Endometrium (tissue), 2 donors: Measurements from ENCODE around the gene LRRC2.
"Not testable (repeated sequence)": the region's sequence is repeated elsewhere in the genome, so short reads cannot be mapped to it uniquely, and the experiment has no call there.

Source experiments
- FAIRE-seq: peaks from 2 replicates; lab custom pipeline; 2012; peaks lifted over from hg19 to GRCh38; lab: Jason Lieb, UNC
- donor health status: control.
- donor health status: control.

The LRRC2 gene

DNA sequence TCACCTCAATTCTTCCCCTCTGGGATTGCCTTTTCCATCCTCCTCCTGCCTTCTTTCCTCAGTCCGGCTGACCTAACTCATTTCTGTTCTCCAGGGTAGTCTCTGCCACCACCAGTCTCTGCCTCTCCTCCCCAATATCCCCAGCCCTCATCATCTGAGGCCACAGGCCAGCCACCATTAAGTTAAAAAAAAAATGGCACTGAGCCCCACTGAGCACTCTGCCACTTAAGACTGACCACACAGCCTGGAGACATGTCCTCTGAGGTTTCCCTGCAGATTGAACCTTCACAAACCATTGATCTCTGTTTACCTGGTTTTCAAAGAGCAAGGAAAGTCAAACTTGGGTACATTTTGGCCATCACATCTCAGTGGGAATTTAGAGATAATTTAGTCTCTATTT is 13.6 kb downstream of the LRRC2 start:
- FAIRE-seq, result no peak

GRCh38 chr3:46551615-46552014 is 14.5 kb downstream of the LRRC2 start:
- FAIRE-seq, result no peak

DNA sequence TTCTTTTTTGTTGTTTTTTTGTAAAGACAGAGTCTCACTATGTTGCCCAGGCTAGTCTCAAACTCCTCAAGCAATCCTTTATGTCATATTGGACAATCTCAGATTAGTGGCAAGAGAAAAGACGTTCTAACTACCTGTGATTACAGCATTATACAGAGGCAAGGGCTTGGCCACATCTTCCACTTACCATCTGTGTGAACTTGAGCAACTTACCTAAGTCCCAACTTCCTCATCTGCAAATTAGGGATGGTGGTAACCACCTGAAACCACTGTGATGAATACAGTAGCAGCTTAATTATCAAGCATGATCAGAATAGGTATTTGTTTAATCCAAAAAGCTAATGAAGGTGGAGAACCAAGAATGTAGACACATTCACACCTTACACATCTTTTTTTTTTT is 16.1 kb downstream of the LRRC2 start:
- no peak for FAIRE-seq

DNA sequence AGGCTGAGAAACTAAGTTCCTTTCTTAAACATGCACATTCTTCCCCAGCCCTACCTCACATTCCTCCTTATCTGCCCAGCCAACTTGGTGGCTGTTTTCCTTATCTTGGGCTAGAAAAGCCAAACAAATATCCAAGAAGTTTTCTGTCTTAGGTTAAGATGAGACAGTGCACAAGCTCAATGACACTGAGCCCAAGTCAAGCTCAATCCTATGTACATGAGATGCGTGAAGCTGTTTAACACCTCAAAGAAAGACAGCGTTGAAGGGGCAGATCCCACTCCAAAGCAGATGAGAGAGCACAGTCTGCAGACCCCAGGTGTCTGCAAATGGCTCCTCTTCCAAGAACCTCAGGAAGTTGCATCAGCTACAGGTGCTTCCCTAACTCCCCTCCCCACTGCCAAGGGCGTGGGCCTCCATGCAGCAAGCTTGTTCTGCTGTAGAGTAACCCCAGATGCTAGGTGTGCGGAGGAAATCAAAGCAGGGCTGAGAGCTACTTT is 16.6 kb downstream of the LRRC2 start:
- FAIRE-seq, result no peak

DNA sequence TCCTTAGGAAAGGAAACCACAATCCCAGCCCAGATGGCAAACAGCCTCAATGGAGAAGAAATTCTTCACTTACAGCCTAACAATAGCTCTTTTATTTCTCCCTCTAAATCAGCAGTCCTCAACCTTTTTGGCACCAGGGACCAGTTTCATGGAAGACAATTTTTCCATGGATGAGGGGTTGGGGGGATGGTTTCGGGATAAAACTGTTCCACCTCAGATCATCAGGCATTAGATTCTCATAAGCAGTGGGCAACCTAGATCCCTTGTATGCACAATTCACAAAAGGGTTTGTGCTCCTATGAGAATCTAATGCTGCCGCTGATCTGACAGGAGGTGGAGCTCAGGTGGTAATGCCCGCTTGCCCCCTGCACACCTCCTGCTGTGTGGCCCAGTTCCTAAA is 17.5 kb downstream of the LRRC2 start:
- FAIRE-seq, result not testable (repeated sequence)

DNA sequence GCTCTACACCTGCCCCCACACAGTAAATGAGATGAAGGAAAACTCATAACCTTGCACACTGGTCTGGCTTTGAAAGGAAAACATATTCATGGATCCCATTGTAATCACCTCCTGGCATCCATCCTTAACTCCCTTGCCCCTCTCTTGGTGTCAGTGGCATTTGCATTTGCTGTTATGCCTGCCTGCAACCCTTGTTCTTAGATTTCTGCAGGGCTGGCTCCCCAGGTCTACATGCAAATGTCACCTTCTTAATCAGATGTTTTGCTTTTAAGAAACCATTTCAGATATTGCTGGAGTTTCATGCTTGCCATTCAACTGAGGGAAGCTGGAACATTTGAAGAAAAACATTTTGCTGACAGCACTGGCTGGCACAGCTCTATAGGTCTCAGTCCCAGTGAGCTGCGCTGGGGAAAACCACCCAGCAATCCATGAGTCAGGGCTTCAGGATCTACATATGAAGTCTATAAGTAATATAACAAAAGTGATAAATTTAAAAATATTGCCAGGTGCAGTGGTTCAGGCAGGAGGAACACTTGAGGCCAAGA is 19.1 kb downstream of the LRRC2 start:
- no peak for FAIRE-seq

GRCh38 chr3:46545818-46546630 is 20.1 kb downstream of the LRRC2 start:
- FAIRE-seq, result no peak

GRCh38 chr3:46544771-46545503 is 21.2 kb downstream of the LRRC2 start:
- FAIRE-seq, result no peak

DNA sequence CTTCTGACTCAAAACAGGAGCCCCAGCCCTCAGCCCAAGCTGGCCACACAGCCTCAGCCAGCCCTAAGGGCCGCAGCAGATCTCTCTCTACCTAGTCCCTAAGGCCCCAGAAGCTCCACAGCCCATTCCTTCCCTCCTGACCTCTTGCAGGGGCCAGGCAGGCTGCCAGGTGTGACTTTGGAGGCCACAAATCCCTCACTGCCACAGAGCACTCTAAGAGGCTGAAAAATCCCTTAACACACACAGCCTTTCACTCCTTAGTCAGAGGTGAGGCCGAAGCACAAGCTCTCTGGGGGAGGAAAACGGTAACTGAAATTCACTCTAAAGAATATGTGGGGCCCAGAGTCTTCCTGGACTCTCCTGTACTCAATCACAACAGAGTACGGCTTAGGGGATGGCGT is 23.3 kb downstream of the LRRC2 start:
- FAIRE-seq, result no peak

DNA sequence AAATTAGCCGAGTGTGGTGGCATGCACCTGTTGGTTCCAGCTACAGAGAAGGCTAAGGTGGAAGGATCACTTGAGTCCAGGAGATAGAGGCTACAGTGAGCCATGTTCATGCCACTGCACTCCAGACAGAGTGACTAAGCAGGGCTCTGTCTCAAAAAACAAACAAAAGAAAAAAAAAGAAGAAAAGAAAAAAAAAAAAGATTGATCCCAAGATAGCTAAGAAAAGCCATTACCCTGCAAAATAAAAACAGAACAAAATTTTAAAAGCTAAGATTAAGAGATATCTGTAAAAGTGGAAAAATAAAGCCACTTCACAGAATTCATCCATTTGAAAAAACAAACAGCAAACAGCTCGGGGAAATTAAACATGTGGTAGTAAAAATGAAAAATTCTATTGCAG is 23.8 kb downstream of the LRRC2 start:
- no peak for FAIRE-seq

GRCh38 chr3:46541835-46542234 is 24.3 kb downstream of the LRRC2 start:
- no peak for FAIRE-seq

DNA sequence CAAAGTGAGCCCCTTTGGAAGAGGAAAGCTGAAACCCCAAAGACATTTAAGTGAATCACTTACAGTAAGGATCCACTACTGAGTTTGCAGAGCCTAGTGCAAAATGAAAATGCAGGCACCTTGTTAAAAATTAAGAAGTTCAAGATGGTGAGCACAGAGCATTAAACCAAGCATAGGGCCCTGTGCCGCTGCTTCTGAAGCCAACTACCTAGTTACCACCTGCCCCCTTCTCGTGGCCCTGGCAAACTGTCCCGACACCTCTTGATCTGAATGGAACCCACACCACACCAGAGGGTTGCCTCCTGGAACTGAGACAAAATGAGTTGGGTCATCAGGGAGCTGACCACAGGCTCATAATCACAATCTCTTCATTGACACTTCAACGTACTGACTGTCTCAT is 25.6 kb downstream of the LRRC2 start:
- no peak for FAIRE-seq

GRCh38 chr3:46539443-46540005 is 26.6 kb downstream of the LRRC2 start:
- no peak for FAIRE-seq

DNA sequence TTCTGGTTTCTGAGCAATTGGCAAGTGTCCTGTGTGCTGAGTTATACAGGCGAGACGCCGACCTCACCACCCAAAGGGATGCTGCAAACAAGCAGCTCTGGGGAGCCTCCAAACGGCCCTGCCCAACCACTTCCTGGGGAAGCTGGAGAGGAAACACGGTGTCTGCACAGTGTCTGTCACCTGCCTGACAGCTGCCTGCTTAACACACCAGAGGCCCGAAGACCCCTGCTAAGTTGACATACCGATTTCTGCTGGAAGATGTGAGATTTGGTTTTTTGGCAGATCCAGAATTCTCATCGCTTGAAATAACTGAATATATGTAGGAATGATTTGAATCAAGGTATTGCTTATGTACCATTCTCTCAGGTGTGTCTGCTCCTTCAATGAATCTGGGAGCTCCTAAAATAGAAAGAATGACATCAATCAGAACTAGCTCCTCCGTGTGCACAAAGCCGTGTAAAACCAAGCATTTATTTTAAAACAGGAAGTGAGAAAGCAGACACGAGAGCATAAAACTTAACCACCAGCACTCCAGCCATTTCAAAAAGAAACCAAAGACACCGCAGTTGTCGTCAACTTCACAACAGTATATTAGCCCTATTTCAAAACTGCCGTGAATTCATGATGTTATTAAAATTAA is 27.2 kb downstream of the LRRC2 start:
- no peak for FAIRE-seq

- FAIRE-seq, result not testable (repeated sequence)
Observed at GRCh38 chr3:46538425-46538802, 27.7 kb downstream of the LRRC2 start.

DNA sequence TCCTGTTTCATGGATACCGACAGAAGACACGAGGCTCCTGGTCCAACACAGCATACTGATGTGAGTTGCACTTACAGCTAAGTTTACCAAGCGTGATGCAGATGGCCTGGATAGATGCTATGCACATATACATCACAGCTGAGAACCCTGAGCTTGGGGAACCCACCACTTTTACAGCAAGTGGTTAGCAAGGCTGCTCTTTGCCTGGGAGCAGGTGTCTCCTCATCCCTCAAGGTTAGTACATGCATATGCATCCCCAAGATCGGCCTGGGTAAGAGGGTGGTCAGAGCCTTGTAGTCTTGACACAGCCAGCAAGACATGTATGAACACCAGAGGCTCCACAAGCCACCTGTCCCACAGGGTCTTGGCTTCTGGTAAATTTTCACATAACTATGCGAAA is 28.3 kb downstream of the LRRC2 start:
- no peak for FAIRE-seq

DNA sequence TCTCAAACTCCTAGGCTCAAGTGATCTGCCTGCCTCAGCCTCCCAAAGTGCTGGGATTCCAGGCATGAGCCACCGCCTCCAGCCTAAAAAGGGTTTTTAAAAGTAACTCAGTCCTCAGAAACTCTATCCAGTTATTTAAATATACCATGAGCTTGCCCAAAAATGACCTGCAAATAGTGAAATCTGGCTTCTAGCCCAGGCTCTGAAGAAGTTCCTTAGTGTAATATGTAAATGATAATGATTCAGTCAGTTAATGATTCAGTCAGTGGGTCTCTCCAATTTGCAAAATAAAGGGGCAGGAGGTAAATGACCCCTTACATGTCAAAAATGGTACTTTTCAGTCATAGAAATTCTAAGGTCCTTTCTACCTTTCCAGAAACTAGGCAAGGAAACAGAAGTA is 28.8 kb downstream of the LRRC2 start:
- FAIRE-seq, result no peak

DNA sequence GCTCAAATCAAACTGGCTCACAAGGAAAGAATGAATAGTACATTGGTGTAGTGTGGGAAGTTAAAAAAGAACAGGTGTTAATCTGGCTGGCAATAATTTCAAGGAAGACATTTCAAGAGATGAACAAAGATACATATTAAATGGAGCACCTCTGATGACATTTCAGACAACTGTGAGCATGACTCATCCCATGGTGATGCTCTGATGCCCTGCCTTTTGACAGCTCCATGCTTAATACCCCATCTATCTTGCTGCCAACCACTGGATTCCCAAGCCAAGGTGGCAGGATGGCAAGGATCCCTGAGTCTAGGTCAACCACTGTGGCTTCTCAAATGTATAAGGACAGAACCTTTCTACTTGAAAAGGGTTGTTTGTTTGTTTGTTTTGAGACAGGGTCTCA is 29.3 kb downstream of the LRRC2 start:
- FAIRE-seq, result no peak

DNA sequence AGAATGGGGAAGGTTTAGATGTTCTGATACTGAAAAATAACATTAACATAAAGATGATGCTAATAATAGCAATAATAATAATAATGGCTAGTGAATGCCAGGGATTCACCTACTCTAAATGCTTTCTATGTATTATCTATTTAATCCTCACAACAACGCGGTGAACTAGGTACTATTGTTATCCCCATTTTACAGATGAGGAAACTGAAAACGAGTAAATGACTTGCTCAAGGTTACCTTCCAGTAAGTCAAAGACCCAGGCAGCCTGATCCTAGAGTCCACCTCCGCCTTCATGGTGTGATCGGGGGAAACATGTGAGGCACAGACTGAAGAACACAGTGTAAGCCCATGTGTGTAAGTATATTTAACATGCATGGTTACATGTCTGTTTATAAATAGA is 30.4 kb downstream of the LRRC2 start:
- FAIRE-seq, result no peak

- no peak for FAIRE-seq
Observed at GRCh38 chr3:46533091-46533490, 33.0 kb downstream of the LRRC2 start.

DNA sequence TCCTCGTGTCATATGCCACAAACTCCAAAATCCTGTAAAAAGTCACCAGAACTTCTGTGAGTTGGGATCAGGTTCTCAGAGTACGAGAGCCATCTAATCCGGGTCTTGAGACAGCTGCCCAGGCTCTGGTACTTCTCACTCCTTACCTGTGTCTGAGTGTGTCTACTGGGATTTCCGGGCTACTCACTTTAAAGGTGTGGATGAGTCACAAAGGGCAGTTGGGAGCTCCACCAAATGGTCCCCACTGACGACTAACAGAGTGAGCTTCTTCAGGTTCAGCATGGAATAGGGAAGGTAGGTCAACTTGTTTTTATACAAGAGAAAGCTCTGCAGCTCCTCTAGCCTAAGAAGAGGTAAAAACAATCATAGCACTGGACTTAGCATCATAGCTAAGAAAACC is 38.9 kb downstream of the LRRC2 start:
- no peak for FAIRE-seq

DNA sequence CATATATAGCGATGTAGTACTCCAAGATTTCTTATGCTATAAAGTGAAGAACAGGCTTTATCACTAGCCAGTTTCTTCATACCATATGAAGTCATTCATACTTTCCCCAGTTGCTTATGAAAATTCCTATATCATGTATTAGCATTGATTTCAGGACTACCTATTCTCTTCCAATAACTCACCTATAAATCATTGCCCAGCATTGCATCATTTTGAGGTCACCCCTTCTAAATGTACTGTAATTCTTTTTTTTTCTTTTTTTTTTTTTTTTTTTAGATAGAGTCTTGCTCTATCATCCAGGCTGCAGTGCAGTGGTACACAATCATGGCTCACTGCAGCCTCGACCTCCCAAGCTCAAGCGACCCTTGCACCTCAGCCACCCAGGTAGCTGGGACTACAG is 41.3 kb downstream of the LRRC2 start:
- FAIRE-seq, result no peak

- no peak for FAIRE-seq
Observed at GRCh38 chr3:46524008-46524407, 42.1 kb downstream of the LRRC2 start.
